ENCODE measurements around the gene MAEA. TPM values are rescaled to one million over a fixed set of nuclear protein-coding genes. Genes with fewer than 3 reads are reported as not detected.

The MAEA gene
- total and polyA plus RNA-seq, 10 of the 15 experiments (the other 5 are each of a cell fraction or from before 2014, with no cell fraction given) = 3.6 to 67.1 (median 54.6) TPM

DNA sequence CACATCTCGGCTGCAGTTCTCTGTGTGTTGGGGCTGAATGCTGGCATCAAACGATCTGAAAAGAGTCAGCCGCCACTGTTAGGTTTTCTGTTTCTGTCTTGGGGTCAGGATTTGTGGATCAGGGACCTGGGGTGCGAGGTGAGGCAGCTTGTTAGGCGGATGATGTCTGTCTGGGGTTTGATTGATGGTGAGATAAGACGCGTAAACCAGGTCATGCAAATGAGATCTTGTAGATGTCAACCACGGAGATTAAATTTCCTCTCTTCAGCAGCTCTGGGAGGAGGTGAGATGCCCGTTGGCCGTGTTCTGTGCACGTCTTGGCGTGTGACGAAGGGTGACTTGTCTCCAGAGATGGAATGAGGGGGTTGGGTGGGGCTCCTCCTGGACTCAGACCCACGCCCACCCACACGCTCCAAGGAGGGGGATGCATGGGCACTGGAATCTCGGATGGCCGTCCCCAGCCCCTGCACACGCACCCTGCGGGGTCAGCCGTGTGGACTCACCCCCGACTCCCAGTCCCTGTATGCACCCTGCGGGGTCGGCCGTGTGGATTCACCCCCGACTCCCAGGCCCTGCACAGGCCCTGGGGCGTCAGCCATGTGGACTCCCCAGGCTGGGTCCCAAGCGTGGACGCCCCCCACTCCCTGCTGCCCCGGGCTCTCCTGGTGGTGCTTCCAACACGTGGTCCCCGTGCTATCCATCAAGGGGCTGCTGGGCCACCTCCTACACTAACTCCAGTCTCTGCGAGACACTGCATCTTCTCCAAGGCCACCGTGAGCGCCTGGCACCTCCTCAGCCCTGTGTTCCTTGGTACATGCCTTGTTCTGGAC lies 41.3 kb downstream of the MAEA start:
- Histone ChIP-seq H3K4me3 (no peak overlapping the region), H3K9ac (ENCODE audit: control insufficient read depth, insufficient read depth, low read length) (no peak overlapping the region), H3K27ac (ENCODE audit: control insufficient read depth, insufficient read depth) (no peak overlapping the region), H3K4me1 (ENCODE audit: control insufficient read depth, insufficient read depth, low read length) (no peaks in the 10 kb centered on the region), H2AFZ (ENCODE audit: control insufficient read depth, low read depth, low read length) (no peak overlapping the region), H3K9me3 (replicated peaks; ENCODE audit: control insufficient read depth, insufficient read depth, low read length) (no peaks in the 10 kb centered on the region), H3K36me3 (ENCODE audit: control insufficient read depth in 2 of 2, insufficient read depth in 2 of 2, low read length in 1 of 2) (peaks cover 3 to 27% of the 10 kb centered on the region in 2 experiments), H3K4me2 (ENCODE audit: control insufficient read depth, insufficient read depth) (no peak overlapping the region), H3K27me3 (replicated peaks in 1 of 2; ENCODE audit: control insufficient read depth in 2 of 2, insufficient read depth in 2 of 2, low read length in 1 of 2) (no peaks in the 10 kb centered on the region), H4K20me1 (ENCODE audit: control insufficient read depth, insufficient read depth) (no peaks in the 10 kb centered on the region), H3K79me2 (ENCODE audit: control insufficient read depth, insufficient read depth, low read length) (no peaks in the 10 kb centered on the region)
- no peak for TF ChIP-seq GATAD2B (conservative IDR thresholded peaks at IDR 0.05; ENCODE audit: low read depth)
- TF ChIP-seq MTA2 (IDR thresholded peaks at IDR 0.05; ENCODE audit: low read depth) = no peak
- TF ChIP-seq CBX5 (IDR thresholded peaks at IDR 0.05; ENCODE audit: low read depth) = no peak
- TF ChIP-seq, protein P1, sequence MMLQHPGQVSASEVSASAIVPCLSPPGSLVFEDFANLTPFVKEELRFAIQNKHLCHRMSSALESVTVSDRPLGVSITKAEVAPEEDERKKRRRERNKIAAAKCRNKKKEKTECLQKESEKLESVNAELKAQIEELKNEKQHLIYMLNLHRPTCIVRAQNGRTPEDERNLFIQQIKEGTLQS (IDR thresholded peaks at IDR 0.05; ENCODE audit: borderline replicate concordance, extremely low read depth, low read depth, low read length) = no peak
- no peak for TF ChIP-seq ZZZ3 (IDR thresholded peaks at IDR 0.05; ENCODE audit: control insufficient read depth, insufficient read length, low read depth)
- no peak for TF ChIP-seq NR2C1 (IDR thresholded peaks at IDR 0.05)
- TF ChIP-seq, protein P2, sequence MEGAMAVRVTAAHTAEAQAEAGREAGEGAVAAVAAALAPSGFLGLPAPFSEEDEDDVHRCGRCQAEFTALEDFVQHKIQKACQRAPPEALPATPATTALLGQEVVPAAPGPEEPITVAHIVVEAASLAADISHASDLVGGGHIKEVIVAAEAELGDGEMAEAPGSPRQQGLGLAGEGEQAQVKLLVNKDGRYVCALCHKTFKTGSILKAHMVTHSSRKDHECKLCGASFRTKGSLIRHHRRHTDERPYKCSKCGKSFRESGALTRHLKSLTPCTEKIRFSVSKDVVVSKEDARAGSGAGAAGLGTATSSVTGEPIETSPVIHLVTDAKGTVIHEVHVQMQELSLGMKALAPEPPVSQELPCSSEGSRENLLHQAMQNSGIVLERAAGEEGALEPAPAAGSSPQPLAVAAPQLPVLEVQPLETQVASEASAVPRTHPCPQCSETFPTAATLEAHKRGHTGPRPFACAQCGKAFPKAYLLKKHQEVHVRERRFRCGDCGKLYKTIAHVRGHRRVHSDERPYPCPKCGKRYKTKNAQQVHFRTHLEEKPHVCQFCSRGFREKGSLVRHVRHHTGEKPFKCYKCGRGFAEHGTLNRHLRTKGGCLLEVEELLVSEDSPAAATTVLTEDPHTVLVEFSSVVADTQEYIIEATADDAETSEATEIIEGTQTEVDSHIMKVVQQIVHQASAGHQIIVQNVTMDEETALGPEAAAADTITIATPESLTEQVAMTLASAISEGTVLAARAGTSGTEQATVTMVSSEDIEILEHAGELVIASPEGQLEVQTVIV (IDR thresholded peaks at IDR 0.05; ENCODE audit: borderline replicate concordance, partially characterized antibody) = no peak
- TF ChIP-seq SRF (IDR thresholded peaks at IDR 0.05; ENCODE audit: low read depth in 2 of 2, low read length in 2 of 2) = no peak
- TF ChIP-seq MYC (IDR thresholded peaks at IDR 0.05; ENCODE audit: insufficient read depth, insufficient read length, insufficient replicate concordance, low read length, severe bottlenecking) = no peak
- in situ Hi-C loops (cut with MboI) = no loop called here
- ATAC-seq = no peak
- ChIA-PET CTCF (no interaction called here), SMC1A (ENCODE audit: uncharacterized antibody, unreplicated experiment) (no interaction called here), POLR2A (no interaction called here), RAD21 (ENCODE audit: unreplicated experiment) (no interaction called here)
- BruUV-seq (replicated peaks) = TSS peak; percentile 41
- whole genome bisulfite sequencing (ENCODE audit: insufficient coverage, insufficient replicate concordance, low lambda C conversion rate, missing lambda C conversion rate) = 96% methylated on average over 31 of the region's 34 CpGs
- DNase-seq (ENCODE audit: low read depth, low spot score) = no peak
- no peak for FAIRE-seq
- intact Hi-C loops (cut with micrococcal nuclease; ENCODE audit: unreplicated experiment) = no loop called here

All from GM12878 (cell line).